ENCODE data around the gene FHOD3.

Gene FHOD3

DNA sequence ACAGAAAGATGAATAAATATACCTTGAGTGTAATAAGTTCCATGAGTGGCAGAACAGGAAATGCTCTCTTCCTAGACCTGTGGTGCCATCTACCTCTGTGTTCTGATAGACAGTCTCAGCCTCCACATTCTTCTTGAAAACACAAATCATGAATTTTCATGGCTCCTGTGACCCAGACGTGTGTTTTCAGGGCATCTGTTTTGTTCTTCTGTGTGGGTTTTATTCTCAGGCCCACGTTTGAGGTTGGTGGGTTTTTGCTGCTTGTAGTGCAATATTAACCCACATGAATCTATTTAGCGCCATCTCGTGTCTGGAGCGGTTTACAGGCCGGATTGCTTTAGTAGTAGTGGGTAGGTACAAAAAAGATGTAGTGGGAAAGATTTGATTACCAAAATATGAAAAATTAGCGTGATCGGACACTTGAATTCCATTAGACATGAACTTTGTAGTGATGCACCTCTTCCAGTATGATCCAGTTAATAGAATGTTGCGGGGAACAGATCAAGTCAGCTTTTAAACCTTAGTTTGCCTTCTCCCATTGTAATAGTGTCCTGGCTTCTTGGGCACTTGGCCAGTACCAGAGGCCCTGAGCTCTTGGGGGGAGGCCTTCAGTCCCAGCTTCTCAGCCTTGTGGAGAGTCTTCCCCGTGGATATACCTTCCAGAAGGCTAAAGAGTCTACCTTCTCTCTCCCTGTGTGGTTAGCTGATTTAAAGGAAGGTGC lies 274.8 kb downstream of the FHOD3 start:
- Mint-ChIP-seq H3K9me3 (no peaks in the 10 kb centered on the region), H3K4me1 (no peaks in the 10 kb centered on the region), H3K27me3 (peaks cover 16% of the 10 kb centered on the region), H3K27ac (no peak overlapping the region), H3K4me3 (no peak overlapping the region)
- peak in 1 of 2 donors; percentile 15 for DNase-seq
- peak; percentile 58 for ATAC-seq

DNA sequence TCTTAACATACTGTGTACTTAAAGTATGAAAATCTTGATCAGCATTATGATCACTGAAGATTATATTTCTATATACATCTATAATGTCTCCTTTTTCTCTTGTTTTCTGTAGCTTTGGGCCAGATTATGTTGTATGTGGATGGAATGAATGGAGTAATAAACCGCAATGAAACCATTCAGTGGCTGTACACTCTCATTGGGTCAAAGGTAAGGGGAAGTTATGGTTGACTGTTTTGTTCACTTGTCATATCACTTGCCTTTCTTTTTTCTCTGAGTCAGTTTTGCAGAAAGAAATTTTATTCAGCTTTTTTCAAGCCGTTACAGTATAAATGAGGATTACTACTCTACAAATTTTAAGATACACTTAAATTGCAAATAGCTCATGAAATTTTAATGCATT lies 278.8 kb downstream of the FHOD3 start:
- H3K4me1 Mint-ChIP-seq = no peaks in the 10 kb centered on the region
- H3K27me3 Mint-ChIP-seq = peaks cover 32% of the 10 kb centered on the region
- ATAC-seq (no peak), DNase-seq (no peak)
- H3K27ac Mint-ChIP-seq = no peak overlapping the region
- no peak overlapping the region for H3K4me3 Mint-ChIP-seq
- H3K9me3 Mint-ChIP-seq = peaks cover 3 to 10% of the 10 kb centered on the region in 2 donors

GRCh38 chr18:36578871-36579710 lies 281.6 kb downstream of the FHOD3 start:
- no peak for ATAC-seq
- Mint-ChIP-seq H3K4me1 (no peaks in the 10 kb centered on the region), H3K4me3 (no peak overlapping the region), H3K27me3 (peaks cover 18% of the 10 kb centered on the region), H3K27ac (peak overlapping the region in 1 of 2 donors; percentile 23), H3K9me3 (peaks cover 3 to 10% of the 10 kb centered on the region in 2 donors)
- DNase-seq = no peak

DNA sequence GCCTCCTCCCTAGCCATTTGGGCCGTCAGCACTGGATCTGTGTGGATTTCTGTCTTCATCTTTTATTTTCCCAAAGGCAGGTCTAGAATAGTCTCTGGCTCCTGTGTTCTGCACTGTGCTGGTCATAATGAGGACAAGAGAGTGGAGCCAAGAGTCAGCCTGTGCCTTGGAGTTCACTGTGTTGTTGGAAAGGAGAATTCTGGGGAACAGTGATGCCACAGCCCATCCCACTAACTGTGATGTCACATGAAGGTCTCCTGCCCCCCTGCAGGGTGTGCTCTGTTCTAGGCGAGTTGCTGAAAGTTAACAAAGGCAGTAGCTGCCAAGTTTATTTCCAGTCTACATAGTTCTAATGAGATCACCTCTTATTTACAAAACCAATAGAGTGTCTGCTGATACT lies 282.8 kb downstream of the FHOD3 start:
- Mint-ChIP-seq H3K27ac (no peak overlapping the region), H3K4me1 (no peaks in the 10 kb centered on the region), H3K9me3 (peaks cover 3 to 10% of the 10 kb centered on the region in 2 donors), H3K4me3 (no peak overlapping the region), H3K27me3 (peaks cover 18% of the 10 kb centered on the region)
- ATAC-seq (no peak), DNase-seq (no peak)

GRCh38 chr18:36580874-36581750 lies 283.6 kb downstream of the FHOD3 start:
- ATAC-seq (no peak), DNase-seq (no peak)
- H3K9me3 Mint-ChIP-seq = peaks cover 3 to 10% of the 10 kb centered on the region in 2 donors
- H3K27me3 Mint-ChIP-seq = peaks cover 18% of the 10 kb centered on the region
- H3K4me1 Mint-ChIP-seq = no peaks in the 10 kb centered on the region
- H3K27ac Mint-ChIP-seq = no peak overlapping the region
- no peak overlapping the region for H3K4me3 Mint-ChIP-seq

DNA sequence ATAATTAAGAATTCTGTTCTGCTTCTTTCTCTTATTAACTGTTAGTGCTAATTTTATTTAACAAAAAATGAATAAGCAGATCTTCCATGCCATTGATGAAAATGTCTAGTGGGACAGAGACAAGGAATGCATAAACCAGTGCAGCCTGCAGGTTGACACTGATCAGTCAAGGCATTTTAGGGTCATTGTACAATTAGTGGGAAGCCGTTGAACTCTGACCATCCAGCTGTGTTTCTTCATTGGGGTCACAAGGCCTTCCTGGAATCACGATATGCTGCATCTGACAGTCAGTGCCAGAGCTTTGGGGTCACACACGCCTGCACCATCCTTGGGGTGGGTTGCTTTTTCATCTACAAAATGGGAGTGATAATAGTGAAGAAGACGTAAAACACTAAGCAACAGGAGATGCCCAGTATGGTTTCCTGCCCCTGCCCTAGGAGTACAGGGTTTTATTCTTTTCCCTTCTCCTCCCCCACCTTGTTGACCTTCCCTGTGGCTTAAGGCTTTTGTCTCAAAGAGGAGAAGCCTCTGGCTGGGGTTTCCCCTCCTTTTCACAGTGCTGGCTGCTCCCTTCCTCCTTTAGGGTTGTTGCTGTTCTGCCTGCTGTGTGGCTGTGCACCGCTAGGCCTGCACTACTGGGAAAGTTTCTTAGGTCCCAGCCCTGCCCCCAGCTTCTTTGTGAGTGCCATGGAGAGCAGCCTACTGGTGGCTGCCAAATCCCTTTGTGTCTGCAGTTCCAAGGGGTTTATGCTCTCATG lies 285.7 kb downstream of the FHOD3 start:
- no peak overlapping the region for H3K27ac Mint-ChIP-seq
- no peaks in the 10 kb centered on the region for H3K4me1 Mint-ChIP-seq
- H3K27me3 Mint-ChIP-seq = peaks cover 9% of the 10 kb centered on the region
- H3K4me3 Mint-ChIP-seq = no peak overlapping the region
- no peak for DNase-seq
- peaks cover under 1 to 2% of the 10 kb centered on the region in 2 donors for H3K9me3 Mint-ChIP-seq
- ATAC-seq = no peak

DNA sequence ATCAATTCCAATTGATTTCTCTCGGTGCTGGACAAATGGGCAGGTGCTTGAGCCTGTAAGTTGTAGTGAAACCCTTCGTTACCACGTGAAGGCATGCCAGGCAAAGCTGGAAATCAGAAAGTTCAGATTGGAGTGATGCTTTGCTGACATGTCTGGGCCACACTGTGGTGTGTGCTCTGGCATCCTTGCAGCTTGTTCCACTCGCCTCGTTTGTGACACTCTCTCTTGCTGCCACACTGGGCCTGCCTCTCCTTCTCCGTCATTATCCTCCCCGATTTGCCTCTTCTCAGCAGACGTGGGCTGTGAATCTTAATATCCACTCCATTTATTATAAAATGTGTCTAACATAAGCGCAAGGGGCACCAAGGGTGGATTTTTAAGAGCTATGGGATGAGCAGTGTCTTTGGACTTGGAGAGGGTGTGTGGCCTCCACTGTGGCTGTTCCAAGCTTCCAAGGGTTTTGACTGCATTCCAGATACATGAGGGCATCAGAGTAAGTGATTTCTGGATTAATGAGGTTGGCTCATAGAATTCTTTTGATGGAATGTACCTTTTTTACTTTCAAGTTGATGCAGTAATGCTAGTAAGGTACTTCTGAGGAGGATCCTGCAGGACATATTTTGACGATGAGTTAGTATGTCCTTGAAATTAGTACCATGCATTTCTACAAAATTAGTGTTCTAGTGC lies 292.5 kb downstream of the FHOD3 start:
- Mint-ChIP-seq H3K4me3 (no peak overlapping the region), H3K27me3 (no peaks in the 10 kb centered on the region), H3K9me3 (no peaks in the 10 kb centered on the region), H3K4me1 (no peaks in the 10 kb centered on the region), H3K27ac (no peak overlapping the region)
- DNase-seq (no peak), ATAC-seq (no peak)

DNA sequence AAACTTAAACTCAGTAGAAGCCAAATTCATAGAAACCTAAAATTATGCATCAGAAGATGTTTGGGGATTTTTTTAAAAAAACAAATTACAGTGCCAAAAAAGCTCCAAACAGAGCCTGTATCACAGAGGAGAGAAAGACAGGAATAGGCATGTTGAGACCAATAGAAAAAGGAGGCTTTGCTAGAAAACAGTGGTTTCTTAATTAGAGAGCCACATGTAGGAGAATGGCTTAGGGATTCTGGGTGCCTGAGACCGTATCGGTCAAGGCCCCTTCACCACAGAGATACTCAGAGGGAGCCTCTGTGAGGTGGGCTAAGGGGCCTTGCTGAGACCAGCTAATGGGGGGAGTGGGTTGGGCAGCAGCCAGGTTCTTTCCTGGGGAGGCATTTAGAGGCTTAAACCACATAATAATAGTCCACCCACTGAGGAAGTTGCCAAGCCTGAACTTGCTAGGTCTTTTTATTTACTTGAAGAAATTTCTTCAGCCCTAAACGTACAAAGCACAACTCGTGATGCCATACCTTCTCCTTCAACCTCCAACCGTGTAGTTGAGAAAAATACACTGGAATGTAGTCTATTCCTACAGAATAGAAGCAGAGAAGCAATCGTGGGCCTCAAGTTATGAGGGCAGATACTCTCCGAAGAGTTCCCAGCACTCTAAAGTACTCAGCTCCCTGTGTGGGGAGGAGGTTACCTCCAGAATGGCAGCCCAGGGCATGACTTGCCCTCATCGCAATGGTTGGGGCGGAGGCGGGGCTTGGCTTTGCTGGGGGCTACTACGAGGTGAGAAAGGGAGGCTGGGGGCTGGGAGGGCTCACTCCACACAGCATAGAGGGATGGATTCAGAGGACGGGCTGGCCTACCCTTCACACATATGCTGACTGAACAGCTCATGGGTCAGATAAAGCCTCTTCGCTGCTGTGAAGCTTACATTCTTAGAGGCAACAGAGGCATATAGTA lies 293.4 kb downstream of the FHOD3 start:
- Mint-ChIP-seq H3K27me3 (no peaks in the 10 kb centered on the region), H3K27ac (peak overlapping the region in 1 of 2 donors; percentile 68), H3K4me3 (no peak overlapping the region), H3K4me1 (no peaks in the 10 kb centered on the region), H3K9me3 (no peaks in the 10 kb centered on the region)
- ATAC-seq = no peak
- DNase-seq = no peak

DNA sequence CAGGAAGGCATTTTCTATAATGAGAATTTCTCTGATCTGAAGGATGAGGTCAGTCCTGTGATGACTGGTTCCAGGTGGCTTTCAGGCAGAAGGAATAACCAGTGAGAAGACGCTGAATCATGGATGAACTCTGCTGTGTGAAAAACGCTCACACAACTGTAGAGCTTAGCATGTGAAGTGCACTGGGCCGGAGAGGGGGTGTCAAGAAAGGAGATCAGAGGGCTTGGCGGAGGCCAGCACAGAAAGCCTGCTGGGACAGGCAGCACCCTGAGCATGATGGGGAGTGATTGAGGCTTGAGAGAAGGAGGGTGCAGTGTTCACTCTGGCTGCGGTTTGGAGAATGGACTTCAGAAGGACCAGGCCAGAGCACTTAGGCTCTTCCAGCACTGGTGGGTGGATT lies 294.8 kb downstream of the FHOD3 start:
- DNase-seq (no peak), ATAC-seq (no peak)
- Mint-ChIP-seq H3K27ac (peak overlapping the region in 1 of 2 donors; percentile 28), H3K4me1 (no peaks in the 10 kb centered on the region), H3K4me3 (no peak overlapping the region), H3K27me3 (no peaks in the 10 kb centered on the region), H3K9me3 (no peaks in the 10 kb centered on the region)

- H3K27me3 Mint-ChIP-seq = no peaks in the 10 kb centered on the region
- no peaks in the 10 kb centered on the region for H3K9me3 Mint-ChIP-seq
- H3K27ac Mint-ChIP-seq = no peak overlapping the region
- H3K4me1 Mint-ChIP-seq = no peaks in the 10 kb centered on the region
- H3K4me3 Mint-ChIP-seq = no peak overlapping the region
- ATAC-seq = no peak
- DNase-seq = no peak
These were observed 295.5 kb downstream of the FHOD3 start for GRCh38 chr18:36593001-36593400.

- H3K27ac Mint-ChIP-seq = no peak overlapping the region
- H3K9me3 Mint-ChIP-seq = no peaks in the 10 kb centered on the region
- no peak overlapping the region for H3K4me3 Mint-ChIP-seq
- H3K4me1 Mint-ChIP-seq = no peaks in the 10 kb centered on the region
- no peak for ATAC-seq
- no peak for DNase-seq
- H3K27me3 Mint-ChIP-seq = no peaks in the 10 kb centered on the region
These were observed 296.1 kb downstream of the FHOD3 start for GRCh38 chr18:36593641-36594040.

DNA sequence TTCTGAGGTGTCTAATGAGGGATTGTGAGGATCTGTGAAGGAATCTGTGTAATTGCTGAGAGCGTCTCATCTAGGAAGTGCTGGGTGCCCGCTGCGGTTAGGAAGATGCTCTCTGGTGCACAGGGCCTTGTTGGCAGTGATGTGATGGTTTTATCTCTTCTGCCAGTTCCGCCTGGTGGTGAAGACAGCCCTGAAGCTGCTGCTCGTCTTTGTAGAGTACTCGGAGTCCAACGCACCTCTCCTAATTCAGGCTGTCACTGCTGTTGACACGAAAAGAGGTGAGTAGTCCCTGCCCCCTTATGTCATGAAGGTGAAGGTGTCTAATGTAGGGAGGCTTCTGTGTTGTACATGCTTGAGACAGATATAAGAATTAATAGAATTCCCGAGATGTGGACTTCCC lies 297.1 kb downstream of the FHOD3 start:
- H3K4me3 Mint-ChIP-seq = no peak overlapping the region
- no peak overlapping the region for H3K27ac Mint-ChIP-seq
- H3K4me1 Mint-ChIP-seq = no peaks in the 10 kb centered on the region
- DNase-seq = no peak
- no peaks in the 10 kb centered on the region for H3K9me3 Mint-ChIP-seq
- ATAC-seq = no peak
- H3K27me3 Mint-ChIP-seq = no peaks in the 10 kb centered on the region

- no peaks in the 10 kb centered on the region for H3K4me1 Mint-ChIP-seq
- H3K27ac Mint-ChIP-seq = peak overlapping the region; percentile 23 to 54
- DNase-seq = no peak
- no peak for ATAC-seq
- no peaks in the 10 kb centered on the region for H3K9me3 Mint-ChIP-seq
- no peak overlapping the region for H3K4me3 Mint-ChIP-seq
- no peaks in the 10 kb centered on the region for H3K27me3 Mint-ChIP-seq
These were observed 297.7 kb downstream of the FHOD3 start for GRCh38 chr18:36595046-36595817.

All from stimulated activated naive CD8-positive, alpha-beta T cell treated with anti-CD3 and anti-CD28 coated beads, Interleukin-15, amount 100 ng/mL, for 72 hours (primary cell).